ENCODE results near the gene THSD7A.

GRCh38 chr7:11650030-11650429 lies 182.0 kb downstream of the THSD7A start:
- TF ChIP-seq CTCF (conservative IDR thresholded peaks at IDR 0.05) (no peak), EZH2 (IDR thresholded peaks at IDR 0.05; ENCODE audit: low read depth) (no peak)
